Kidney epithelial cell (primary cell): Measurements from ENCODE around the gene KRTAP12-3. TPM values are rescaled to one million over a fixed set of nuclear protein-coding genes. Genes with fewer than 3 reads are reported as not detected.
"Not testable (repeated sequence)": the region's sequence is repeated elsewhere in the genome, so short reads cannot be mapped to it uniquely, and the experiment has no call there.

Experiments used
- DNase-seq: peaks from one replicate; pipeline ENCODE4 v3.0.0-alpha.2; 2010; ENCODE audit warnings: low read depth
- H3K27me3 ChIP-seq: 2 replicates; pipeline ENCODE4 v1.6.0; 2011; ENCODE audit warnings: low read length; ENCODE audit not compliant: control insufficient read depth, insufficient read depth
- H3K36me3 ChIP-seq: 2 replicates; pipeline ENCODE4 v1.5.1; 2011; ENCODE audit warnings: low read length; ENCODE audit not compliant: control insufficient read depth, insufficient read depth
- H3K4me3 ChIP-seq: 2 replicates; pipeline ENCODE4 v1.5.1; 2011; ENCODE audit warnings: low read depth, mild to moderate bottlenecking, control low read depth, low read length
- CTCF ChIP-seq: IDR thresholded peaks from 2 replicates; pipeline ENCODE4 v1.5.1; 2011; ENCODE audit warnings: mild to moderate bottlenecking, moderate library complexity, low read length, control low read depth, inconsistent platforms; ENCODE audit not compliant: insufficient read depth, poor library complexity, severe bottlenecking
- total RNA-seq: library from RNA; depleted of rRNA; stranded (reverse); fragments of >200 nt; gene quantifications from 2 replicates; pipeline ENCODE4 v1.2.3, GENCODE V29; 2015

Gene KRTAP12-3
- total RNA-seq, 1 donor from 2014 or later, result not detected

DNA sequence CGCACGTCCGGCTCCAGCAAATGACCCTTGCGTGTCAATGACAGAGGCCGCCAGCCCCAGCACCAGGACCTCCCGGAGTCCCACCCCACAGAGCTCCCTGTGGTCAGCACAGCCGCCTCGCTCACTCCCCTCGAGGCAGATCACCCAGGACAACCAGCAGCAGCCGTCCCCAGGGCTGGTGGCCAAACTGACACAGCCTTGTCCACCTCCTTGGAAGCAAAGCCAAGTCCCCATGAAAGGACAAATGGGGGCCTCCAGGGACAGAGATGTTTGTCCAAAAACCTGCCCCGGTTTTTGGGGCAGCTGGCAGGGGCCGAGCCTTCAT lies 18.4 kb upstream of the KRTAP12-3 start:
- H3K27me3 ChIP-seq, result peaks cover 3% of the 10 kb centered on the region
- H3K36me3 ChIP-seq, result no peaks in the 10 kb centered on the region
- TF ChIP-seq CTCF, result no peak
- no peak for DNase-seq
- H3K4me3 ChIP-seq, result no peak overlapping the region

GRCh38 chr21:44640761-44641160 lies 17.0 kb upstream of the KRTAP12-3 start:
- Histone ChIP-seq H3K36me3 (no peaks in the 10 kb centered on the region), H3K4me3 (no peak overlapping the region), H3K27me3 (peaks cover 3% of the 10 kb centered on the region)
- DNase-seq, result no peak
- no peak for TF ChIP-seq CTCF

GRCh38 chr21:44643741-44644310 lies 13.9 kb upstream of the KRTAP12-3 start:
- DNase-seq, result no peak
- no peak for TF ChIP-seq CTCF

DNA sequence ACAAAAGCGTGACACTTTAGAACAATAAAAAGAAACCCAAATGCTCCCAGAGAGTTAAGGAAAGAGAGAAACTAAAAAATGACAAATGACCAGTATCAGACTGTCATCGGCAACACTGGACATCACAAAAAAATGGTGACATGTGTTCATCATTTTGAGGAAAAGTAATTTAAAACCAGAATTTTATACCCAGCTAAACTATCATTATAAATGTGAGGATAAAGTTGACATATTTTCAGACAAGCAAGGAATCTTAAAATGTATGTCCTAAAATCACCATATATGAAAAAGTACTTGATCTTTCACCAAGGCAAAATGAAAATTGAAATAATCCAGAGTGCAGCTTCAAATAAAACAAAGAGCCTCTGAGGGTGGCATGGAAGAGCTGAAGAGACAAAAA lies 12.9 kb upstream of the KRTAP12-3 start:
- no peaks in the 10 kb centered on the region for H3K36me3 ChIP-seq
- no peak for DNase-seq
- no peaks in the 10 kb centered on the region for H3K27me3 ChIP-seq
- H3K4me3 ChIP-seq, result no peak overlapping the region
- no peak for TF ChIP-seq CTCF

More at GRCh38 chr21:44643741-44644310, 13.9 kb upstream of the KRTAP12-3 start:
- Histone ChIP-seq H3K27me3 (no peaks in the 10 kb centered on the region), H3K36me3 (no peaks in the 10 kb centered on the region), H3K4me3 (no peak overlapping the region)

GRCh38 chr21:44646366-44647221 lies 11.1 kb upstream of the KRTAP12-3 start, which contains the start of gene KRTAP10-11:
Gene KRTAP10-11, plus strand, starts transcription at chr21:44646414. Its CDS starts 45 bp downstream, at chr21:44646459.
- H3K36me3 ChIP-seq, H3K4me3 ChIP-seq, H3K27me3 ChIP-seq, DNase-seq: not testable (repeated sequence)

DNA sequence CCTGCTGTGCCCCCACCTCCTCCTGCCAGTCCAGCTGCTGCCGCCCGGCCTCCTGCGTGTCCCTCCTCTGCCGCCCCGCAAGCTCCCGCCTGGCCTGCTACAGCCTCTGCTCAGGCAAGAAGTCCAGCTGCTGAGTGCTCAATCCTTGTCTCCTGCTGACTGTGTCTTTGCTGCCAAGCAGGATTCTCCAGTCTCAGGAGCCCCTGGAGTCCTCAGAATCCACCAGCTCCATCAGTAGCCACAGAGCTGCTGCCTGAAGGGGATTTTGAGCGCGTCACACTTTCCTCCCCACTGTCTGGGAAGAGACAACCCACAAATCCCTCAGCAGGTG lies 10.5 kb upstream of the KRTAP12-3 start:
- no peak overlapping the region for H3K4me3 ChIP-seq
- H3K27me3 ChIP-seq, result no peaks in the 10 kb centered on the region
- DNase-seq, result no peak
- no peak for TF ChIP-seq CTCF
- no peaks in the 10 kb centered on the region for H3K36me3 ChIP-seq
